ENCODE measurements around the gene SLC47A1. TPM values are rescaled to one million over a fixed set of nuclear protein-coding genes. Genes with fewer than 3 reads are reported as not detected.

SLC47A1 gene
- total and polyA plus RNA-seq, 2 donors (not counting 1 experiment from before 2014, with no cell fraction given), result not detected

DNA sequence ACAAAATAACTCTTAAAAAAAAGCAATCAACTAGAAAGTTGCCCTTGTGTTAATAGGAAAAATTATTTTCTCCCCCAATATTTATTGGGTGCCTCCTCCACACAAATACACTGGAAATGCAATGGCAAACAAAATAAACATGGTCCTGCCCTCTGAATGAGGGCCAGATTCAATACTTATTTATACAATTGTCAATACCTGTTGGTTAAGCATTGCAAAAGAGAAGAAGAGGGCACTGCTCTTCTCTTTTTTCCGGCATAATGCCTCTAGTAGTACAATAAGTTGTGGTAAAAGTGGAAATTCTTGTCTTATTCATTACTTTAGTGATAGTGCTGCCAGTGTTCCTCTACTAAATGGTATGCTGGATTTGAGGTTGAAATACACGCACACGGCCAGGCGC lies 92.4 kb downstream of the SLC47A1 start:
- Histone ChIP-seq H4K20me1 (ENCODE audit: control insufficient read depth, insufficient read depth, low read length, poor library complexity, severe bottlenecking) (no peaks in the 10 kb centered on the region), H3K4me2 (replicated peaks; ENCODE audit: low read depth, low read length, poor library complexity, severe bottlenecking) (no peak overlapping the region), H2AFZ (ENCODE audit: insufficient read depth, low read depth, low read length, poor library complexity, severe bottlenecking) (no peak overlapping the region), H3K9me3 (ENCODE audit: control extremely low read depth in 1 of 3, control insufficient read depth in 2 of 3, insufficient read depth in 1 of 3, low read length in 2 of 3) (peaks cover 0 to 6% (median 1%) of the 10 kb centered on the region in 3 donors), H3K36me3 (replicated peaks in 1 of 2; ENCODE audit: control extremely low read depth in 1 of 2, control insufficient read depth in 1 of 2, extremely low read depth in 1 of 2, insufficient read depth in 2 of 2, low read length in 1 of 2) (no peaks in the 10 kb centered on the region), H3K4me3 (ENCODE audit: control extremely low read depth in 1 of 5, extremely low read depth in 1 of 5, insufficient read depth in 1 of 5, low read depth in 2 of 5, low read length in 4 of 5) (no peak overlapping the region), H3K27me3 (replicated peaks in 1 of 4; ENCODE audit: control extremely low read depth in 1 of 4, control insufficient read depth in 3 of 4, insufficient read depth in 4 of 4, low read length in 3 of 4) (peaks cover 0 to 13% (median 4%) of the 10 kb centered on the region in 4 experiments), H3K79me2 (ENCODE audit: control insufficient read depth, insufficient read depth, low read length) (no peaks in the 10 kb centered on the region), H3K9ac (ENCODE audit: low read length) (no peak overlapping the region), H3K4me1 (ENCODE audit: control insufficient read depth in 2 of 2, insufficient read depth in 2 of 2, low read length in 2 of 2) (no peaks in the 10 kb centered on the region), H3K27ac (ENCODE audit: low read length in 2 of 2) (no peak overlapping the region)
- H3K27me3 Mint-ChIP-seq, result peaks cover 13% of the 10 kb centered on the region
- CTCF ChIA-PET, result no interaction called here
- WGBS (ENCODE audit: insufficient coverage), result 100% methylated on average over 3 of the region's 4 CpGs
- ATAC-seq (ENCODE audit: low read depth), result no peak
- H3K4me1 Mint-ChIP-seq, result no peaks in the 10 kb centered on the region
- TF ChIP-seq CTCF (IDR thresholded peaks at IDR 0.05), result no peak
- no peak for TF ChIP-seq EZH2 (IDR thresholded peaks at IDR 0.05; ENCODE audit: borderline replicate concordance, insufficient read depth, low read depth, low read length, poor library complexity, severe bottlenecking)
- no peak overlapping the region for H3K27ac Mint-ChIP-seq
- intact Hi-C loops (cut with micrococcal nuclease), result no loop called here
- DNase-seq, result no peak
- POLR2A ChIA-PET, result no interaction called here
- peaks cover 3% of the 10 kb centered on the region for H3K9me3 Mint-ChIP-seq (ENCODE audit: insufficient read depth)
- no peak overlapping the region for H3K4me3 Mint-ChIP-seq

Small RNA genes lying within 50 kb of the gene (small RNA-seq; reads per million reads assigned to genes)
- not detected for gene AC025627.2 (ENCODE audit: insufficient read length, low read depth, low replicate concordance)
- gene NMTRQ-TTG12-1 (ENCODE audit: insufficient read length, low read depth, low replicate concordance), result not detected

Other genes starting within 250 kb of the SLC47A1 start
- gene B9D1, start 171.1 kb upstream of the SLC47A1 start, total RNA-seq, result 6.9 and 7.4 TPM in 2 replicates
- gene B9D1, start 171.1 kb upstream of the SLC47A1 start, polyA plus RNA-seq, result 2.5 and 3.3 TPM in 2 replicates
- gene MAPK7, start 155.4 kb upstream of the SLC47A1 start, total RNA-seq, result 33.6 and 34.0 TPM in 2 replicates
- gene MAPK7, start 155.4 kb upstream of the SLC47A1 start, polyA plus RNA-seq, result 28.3 and 30.0 TPM in 2 replicates
- gene MFAP4, start 146.7 kb upstream of the SLC47A1 start, total RNA-seq, result not detected in 2 replicates
- gene MFAP4, start 146.7 kb upstream of the SLC47A1 start, polyA plus RNA-seq, result not detected in 2 replicates
- gene RNF112, start 122.6 kb upstream of the SLC47A1 start, total RNA-seq, result 0.56 and 0.62 TPM in 2 replicates
- gene RNF112, start 122.6 kb upstream of the SLC47A1 start, polyA plus RNA-seq, result 0.30 and 0.76 TPM in 2 replicates
- gene ALDH3A2, start 114.9 kb downstream of the SLC47A1 start, total RNA-seq, result 31.5 and 35.1 TPM in 2 replicates
- gene ALDH3A2, start 114.9 kb downstream of the SLC47A1 start, polyA plus RNA-seq, result 7.5 and 14.6 TPM in 2 replicates
- gene SLC47A2, start 182.7 kb downstream of the SLC47A1 start, total RNA-seq, result not detected in 2 replicates
- not detected in 2 replicates for gene SLC47A2, start 182.7 kb downstream of the SLC47A1 start, polyA plus RNA-seq
- not detected in 2 replicates for gene ALDH3A1, start 214.4 kb downstream of the SLC47A1 start, total RNA-seq
- not detected in 2 replicates for gene ALDH3A1, start 214.4 kb downstream of the SLC47A1 start, polyA plus RNA-seq